Suprapubic skin (tissue), 4 donors: ENCODE measurements around the gene DAB1. TPM values are rescaled to one million over a fixed set of nuclear protein-coding genes. Genes with fewer than 3 reads are reported as not detected.

Experiments used
- DNase-seq, 2 donors: peaks; one replicate each; pipeline ENCODE4 v3.0.0-alpha.2; 2019; ENCODE audit warnings: low spot score in 2 of 2
- H3K27ac ChIP-seq: fragments of 200-600 bp; sonication (generic); one replicate; pipeline ENCODE4 v1.5.1; 2019
- H3K27me3 ChIP-seq: fragments of 200-600 bp; sonication (generic); one replicate; pipeline ENCODE4 v1.5.1; 2019
- H3K36me3 ChIP-seq: fragments of 200-600 bp; sonication (generic); one replicate; pipeline ENCODE4 v1.5.1; 2019
- H3K4me1 ChIP-seq: fragments of 200-600 bp; sonication (generic); one replicate; pipeline ENCODE4 v1.5.1; 2019
- H3K4me3 ChIP-seq: fragments of 200-600 bp; sonication (generic); one replicate; pipeline ENCODE4 v1.5.1; 2019; ENCODE audit warnings: mild to moderate bottlenecking
- H3K9me3 ChIP-seq: fragments of 200-600 bp; sonication (generic); one replicate; pipeline ENCODE4 v1.5.1; 2019
- CTCF ChIP-seq, 2 donors: fragments of 200-600 bp in 1 of 2; fragments of 450-650 bp in 1 of 2; sonication (generic) in 1 of 2; IDR thresholded peaks; one replicate each; pipeline ENCODE4 v1.5.1; 2016 to 2019; ENCODE audit warnings: antibody characterized with exemption in 2 of 2, mild to moderate bottlenecking in 1 of 2, moderate library complexity in 1 of 2
- EP300 ChIP-seq: sonication (generic); formaldehyde crosslinking; IDR thresholded peaks from one replicate; pipeline ENCODE4 v1.6.1; 2017; ENCODE audit warnings: antibody characterized with exemption
- POLR2A ChIP-seq, 2 donors: fragments of 450-650 bp; IDR thresholded peaks; one replicate each; pipeline ENCODE4 v1.6.1; 2017; ENCODE audit warnings: antibody characterized with exemption in 2 of 2, mild to moderate bottlenecking in 2 of 2, moderate library complexity in 2 of 2
- POLR2AphosphoS5 ChIP-seq, 3 donors: sonication (generic); formaldehyde crosslinking; IDR thresholded peaks; one replicate each; pipeline ENCODE4 v1.6.1; 2017; ENCODE audit warnings: antibody characterized with exemption in 3 of 3
- WGBS: methylation state at CpG from one replicate; pipeline ENCODE4 v1.1.5; 2018; 5-methylcytosine and 5-hydroxymethylcytosine counted together
- total RNA-seq, 4 donors: library from RNA; depleted of rRNA; stranded (reverse); fragments of >200 nt; gene quantifications; one replicate each; pipeline ENCODE4 v1.1.0, GENCODE V29; 2016

The DAB1 gene
- total RNA-seq, 4 donors from 2014 or later, result 0.17 to 1.0 (median 0.30) TPM

GRCh38 chr1:57102561-57103326, 321.1 kb downstream of the DAB1 start:
- H3K36me3 ChIP-seq, result no peaks in the 10 kb centered on the region
- WGBS, result 76% methylated on average over 7 of the region's 7 CpGs
- H3K27me3 ChIP-seq, result no peaks in the 10 kb centered on the region
- H3K4me1 ChIP-seq, result no peaks in the 10 kb centered on the region
- TF ChIP-seq POLR2AphosphoS5 (IDR thresholded peaks at IDR 0.05), result no peak
- no peak for TF ChIP-seq POLR2A (IDR thresholded peaks at IDR 0.05)
- TF ChIP-seq EP300, result no peak
- TF ChIP-seq CTCF (IDR thresholded peaks at IDR 0.05), result no peak
- no peaks in the 10 kb centered on the region for H3K9me3 ChIP-seq
- H3K4me3 ChIP-seq, result no peak overlapping the region
- no peak overlapping the region for H3K27ac ChIP-seq
- DNase-seq, result no peak

- Histone ChIP-seq H3K27me3 (no peaks in the 10 kb centered on the region), H3K4me3 (no peak overlapping the region), H3K9me3 (no peaks in the 10 kb centered on the region), H3K27ac (no peak overlapping the region), H3K36me3 (no peaks in the 10 kb centered on the region), H3K4me1 (no peaks in the 10 kb centered on the region)
- 28% methylated on average over 1 of the region's 1 CpG for WGBS
- TF ChIP-seq POLR2A (IDR thresholded peaks at IDR 0.05) (no peak), CTCF (IDR thresholded peaks at IDR 0.05) (no peak), EP300 (no peak), POLR2AphosphoS5 (IDR thresholded peaks at IDR 0.05) (no peak)
- DNase-seq, result no peak
Measured at GRCh38 chr1:57101209-57101608, 322.7 kb downstream of the DAB1 start.

GRCh38 chr1:57094749-57095148, 329.1 kb downstream of the DAB1 start:
- Histone ChIP-seq H3K9me3 (no peaks in the 10 kb centered on the region), H3K27me3 (no peaks in the 10 kb centered on the region), H3K36me3 (no peaks in the 10 kb centered on the region), H3K27ac (no peak overlapping the region), H3K4me1 (no peaks in the 10 kb centered on the region), H3K4me3 (no peak overlapping the region)
- WGBS, result 95% methylated on average over 2 of the region's 2 CpGs
- no peak for DNase-seq
- TF ChIP-seq EP300 (no peak), POLR2A (IDR thresholded peaks at IDR 0.05) (no peak), POLR2AphosphoS5 (IDR thresholded peaks at IDR 0.05) (no peak), CTCF (IDR thresholded peaks at IDR 0.05) (no peak)

- WGBS, result 96% methylated on average over 3 of the region's 3 CpGs
- no peak for DNase-seq
Measured at GRCh38 chr1:57093122-57093521, 330.7 kb downstream of the DAB1 start.

GRCh38 chr1:57091642-57092041, 332.2 kb downstream of the DAB1 start:
- H3K36me3 ChIP-seq, result no peaks in the 10 kb centered on the region
- H3K9me3 ChIP-seq, result no peaks in the 10 kb centered on the region
- WGBS, result 90% methylated on average over 1 of the region's 1 CpG
- TF ChIP-seq POLR2A (IDR thresholded peaks at IDR 0.05), result no peak
- TF ChIP-seq EP300, result no peak
- no peak for TF ChIP-seq POLR2AphosphoS5 (IDR thresholded peaks at IDR 0.05)
- TF ChIP-seq CTCF (IDR thresholded peaks at IDR 0.05), result no peak
- no peaks in the 10 kb centered on the region for H3K4me1 ChIP-seq
- no peak for DNase-seq
- no peak overlapping the region for H3K27ac ChIP-seq
- no peaks in the 10 kb centered on the region for H3K27me3 ChIP-seq
- no peak overlapping the region for H3K4me3 ChIP-seq

More at GRCh38 chr1:57093122-57093521, 330.7 kb downstream of the DAB1 start:
- H3K9me3 ChIP-seq, result no peaks in the 10 kb centered on the region
- TF ChIP-seq POLR2A (IDR thresholded peaks at IDR 0.05), result no peak
- H3K27ac ChIP-seq, result no peak overlapping the region
- H3K36me3 ChIP-seq, result no peaks in the 10 kb centered on the region
- H3K27me3 ChIP-seq, result no peaks in the 10 kb centered on the region
- no peak overlapping the region for H3K4me3 ChIP-seq
- H3K4me1 ChIP-seq, result no peaks in the 10 kb centered on the region
